HEK293 (cell line): ENCODE data around the gene AKAP6.

Experiments used
- CTCF ChIA-PET: fragments of 350-600 bp; formaldehyde crosslinking; extraction: SDS; loops from one replicate; lab custom pipeline; 2021; ENCODE audit warnings: antibody characterized with exemption; lab: Yijun Ruan, JAX
- POLR2A ChIA-PET: fragments of 300-600 bp; formaldehyde crosslinking; extraction: SDS; loops from one replicate; lab custom pipeline; 2020; ENCODE audit warnings: antibody characterized with exemption, inconsistent platforms; lab: Yijun Ruan, JAX
- H3K27ac ChIP-seq: fragments of 200-500 bp; sonication (Bioruptor generic); 2 replicates; pipeline ENCODE4 v1.5.1; 2014; ENCODE audit warnings: low read depth, low read length, control low read depth, inconsistent platforms; ENCODE audit errors: extremely low read depth
- H3K36me3 ChIP-seq, 2 experiments: fragments of 200-500 bp in 1 of 2; sonication (Bioruptor generic) in 1 of 2; 1 replicate in 1 of 2; 2 replicates in 1 of 2; pipeline ENCODE4 v1.5.1; 2014 to 2017; ENCODE audit warnings: inconsistent platforms in 2 of 2, low read length in 2 of 2; ENCODE audit not compliant: control insufficient read depth in 2 of 2, insufficient read depth in 1 of 2
- H3K4me1 ChIP-seq: fragments of 200-500 bp; sonication (Bioruptor generic); 2 replicates; pipeline ENCODE4 v1.5.1; 2014; ENCODE audit warnings: mild to moderate bottlenecking, low read length, inconsistent platforms; ENCODE audit not compliant: control insufficient read depth, insufficient read depth
- H3K4me3 ChIP-seq: 2 replicates; pipeline ENCODE4 v1.5.1; 2011; ENCODE audit warnings: low read depth, mild to moderate bottlenecking, control low read depth, low read length, moderate library complexity
- H3K9me3 ChIP-seq: fragments of 200-500 bp; sonication (Bioruptor generic); 2 replicates; pipeline ENCODE4 v1.5.1; 2014; ENCODE audit warnings: low read depth, low read length, inconsistent platforms; ENCODE audit not compliant: control insufficient read depth, insufficient read depth
- BCL11B ChIP-seq: fragments of 450-650 bp; formaldehyde crosslinking; IDR thresholded peaks from 2 replicates; pipeline ENCODE4 v1.5.1; 2016; ENCODE audit warnings: low read depth, missing biosample characterization, missing genetic modification characterization
- CTCF ChIP-seq: fragments of 450-650 bp; formaldehyde crosslinking; IDR thresholded peaks from 2 replicates; pipeline ENCODE4 v1.5.1; 2016; ENCODE audit warnings: missing biosample characterization, missing genetic modification characterization
- GFI1B ChIP-seq: fragments of 450-650 bp; formaldehyde crosslinking; IDR thresholded peaks from 2 replicates; pipeline ENCODE4 v1.5.1; 2016; ENCODE audit warnings: missing biosample characterization, missing genetic modification characterization
- KLF16 ChIP-seq: fragments of 450-650 bp; formaldehyde crosslinking; IDR thresholded peaks from 2 replicates; pipeline ENCODE4 v1.5.1; 2017; ENCODE audit warnings: missing biosample characterization, missing genetic modification characterization
- OVOL3 ChIP-seq: fragments of 450-650 bp; formaldehyde crosslinking; IDR thresholded peaks from 2 replicates; pipeline ENCODE4 v1.5.1; 2016; ENCODE audit warnings: missing biosample characterization, missing genetic modification characterization
- PRDM1 ChIP-seq: fragments of 450-650 bp; formaldehyde crosslinking; IDR thresholded peaks from 2 replicates; pipeline ENCODE4; 2016; ENCODE audit warnings: missing biosample characterization, missing genetic modification characterization
- PRDM2 ChIP-seq: fragments of 450-650 bp; formaldehyde crosslinking; IDR thresholded peaks from 2 replicates; pipeline ENCODE4 v1.5.1; 2016; ENCODE audit warnings: missing biosample characterization, missing genetic modification characterization, borderline replicate concordance
- SP2 ChIP-seq: fragments of 450-650 bp; formaldehyde crosslinking; IDR thresholded peaks from 2 replicates; pipeline ENCODE4 v1.5.1; 2016; ENCODE audit warnings: missing biosample characterization, missing genetic modification characterization
- ZBTB6 ChIP-seq: fragments of 450-650 bp; formaldehyde crosslinking; IDR thresholded peaks from 2 replicates; pipeline ENCODE4 v1.5.1; 2017; ENCODE audit warnings: missing biosample characterization, missing genetic modification characterization
- ZEB2 ChIP-seq: fragments of 450-650 bp; formaldehyde crosslinking; IDR thresholded peaks from 2 replicates; pipeline ENCODE4 v1.5.1; 2016; ENCODE audit warnings: missing biosample characterization, missing genetic modification characterization
- ZFP69B ChIP-seq: fragments of 450-650 bp; formaldehyde crosslinking; IDR thresholded peaks from 2 replicates; pipeline ENCODE4 v1.5.1; 2016; ENCODE audit warnings: missing biosample characterization, missing genetic modification characterization
- ZNF174 ChIP-seq: fragments of 450-650 bp; formaldehyde crosslinking; IDR thresholded peaks from 2 replicates; pipeline ENCODE4 v1.5.0; 2017; ENCODE audit warnings: missing biosample characterization, mild to moderate bottlenecking, missing genetic modification characterization
- ZNF26 ChIP-seq: fragments of 450-650 bp; formaldehyde crosslinking; IDR thresholded peaks from 2 replicates; pipeline ENCODE4 v1.5.1; 2016; ENCODE audit warnings: missing biosample characterization, missing genetic modification characterization
- ZNF266 ChIP-seq: fragments of 450-650 bp; formaldehyde crosslinking; IDR thresholded peaks from 2 replicates; pipeline ENCODE4 v1.5.1; 2016; ENCODE audit warnings: missing biosample characterization, missing genetic modification characterization, low read depth
- ZNF335 ChIP-seq: fragments of 450-650 bp; formaldehyde crosslinking; conservative IDR thresholded peaks from 2 replicates; pipeline ENCODE4 v1.5.1; 2016; ENCODE audit warnings: missing biosample characterization, missing genetic modification characterization
- ZNF354C ChIP-seq: fragments of 450-650 bp; formaldehyde crosslinking; IDR thresholded peaks from 2 replicates; pipeline ENCODE4 v1.5.1; 2016; ENCODE audit warnings: missing biosample characterization, missing genetic modification characterization, low read depth, borderline replicate concordance
- ZNF514 ChIP-seq: fragments of 450-650 bp; formaldehyde crosslinking; IDR thresholded peaks from 2 replicates; pipeline ENCODE4 v1.5.1; 2016; ENCODE audit warnings: missing biosample characterization, missing genetic modification characterization
- ZNF544 ChIP-seq: fragments of 450-650 bp; formaldehyde crosslinking; IDR thresholded peaks from 2 replicates; pipeline ENCODE4 v1.5.0; 2017; ENCODE audit warnings: missing biosample characterization, missing genetic modification characterization
- ZNF580 ChIP-seq: fragments of 450-650 bp; formaldehyde crosslinking; IDR thresholded peaks from 2 replicates; pipeline ENCODE4 v1.5.1; 2016; ENCODE audit warnings: missing biosample characterization, missing genetic modification characterization

AKAP6 gene

GRCh38 chr14:32693114-32693513 is 364.0 kb downstream of the AKAP6 start:
- H3K4me1 ChIP-seq: no peaks in the 10 kb centered on the region; the same call in 1 of the 2 replicates
- H3K9me3 ChIP-seq: no peaks in the 10 kb centered on the region
- H3K4me3 ChIP-seq: no peak overlapping the region
- H3K36me3 ChIP-seq: no peaks in the 10 kb centered on the region
- CTCF ChIA-PET: interaction anchor here (0.6 kb wide), 2 partner anchors 895 to 1145 kb away, joined by 3 read pairs; no protein-coding TSS in a partner anchor
- no peak for TF ChIP-seq ZNF335 (tag by site-specific recombination)
- TF ChIP-seq ZNF26: no peak
- no peak for TF ChIP-seq ZNF174
- no peak for TF ChIP-seq ZNF266 (tag by site-specific recombination)
- no peak for TF ChIP-seq ZNF514
- TF ChIP-seq KLF16 (tag by site-specific recombination): no peak
- TF ChIP-seq ZNF354C: no peak
- no peak for TF ChIP-seq BCL11B (tag by site-specific recombination)
- TF ChIP-seq GFI1B (tag by site-specific recombination): no peak
- TF ChIP-seq SP2 (tag by site-specific recombination): no peak
- TF ChIP-seq ZBTB6 (tag by site-specific recombination): no peak
- no peak for TF ChIP-seq ZNF580 (tag by site-specific recombination)
- no peak for TF ChIP-seq PRDM2 (tag by site-specific recombination)
- no peak for TF ChIP-seq ZNF544 (tag by site-specific recombination)
- TF ChIP-seq OVOL3 (tag by site-specific recombination): no peak
- TF ChIP-seq CTCF (tag by site-specific recombination): no peak
- no peak for TF ChIP-seq PRDM1 (tag by site-specific recombination)
- no peak for TF ChIP-seq ZEB2 (tag by site-specific recombination)
- no peak for TF ChIP-seq ZFP69B (tag by site-specific recombination)
- POLR2A ChIA-PET: no interaction called here
- H3K27ac ChIP-seq: no peak overlapping the region
